HepG2 (cell line): ENCODE results near the gene SLIT3.

Experiments
- JUNB ChIP-seq: sonication (generic); formaldehyde crosslinking; IDR thresholded peaks from 2 replicates; pipeline ENCODE4 v1.8.0; 2022; ENCODE audit warnings: missing genetic modification reagents, mild to moderate bottlenecking, borderline replicate concordance
- MTF2 ChIP-seq: sonication (generic); formaldehyde crosslinking; IDR thresholded peaks from 2 replicates; pipeline ENCODE4 v1.5.0; 2020; ENCODE audit warnings: missing genetic modification reagents, borderline replicate concordance
- NR3C1 ChIP-seq: sonication (generic); formaldehyde crosslinking; IDR thresholded peaks from 2 replicates; pipeline ENCODE4 v1.4.0; 2020; ENCODE audit warnings: missing genetic modification reagents
- POLR2A ChIP-seq, 2 experiments: IDR thresholded peaks; 2 replicates each; pipeline ENCODE4 v1.6.1; 2011; ENCODE audit warnings: low read depth in 2 of 2, low read length in 2 of 2, mild to moderate bottlenecking in 1 of 2, moderate library complexity in 1 of 2; ENCODE audit not compliant: insufficient read depth in 1 of 2
- RFX1 ChIP-seq: fragments of 450-650 bp; IDR thresholded peaks from 2 replicates; pipeline ENCODE4 v1.6.1; 2017
- SMC3 ChIP-seq: IDR thresholded peaks from 2 replicates; pipeline ENCODE4 v1.6.1; 2011; ENCODE audit warnings: low read length, improper control_type of control experiment
- ZFP36L2 ChIP-seq: sonication (generic); formaldehyde crosslinking; IDR thresholded peaks from 2 replicates; pipeline ENCODE4 v1.4.0; 2020; ENCODE audit warnings: missing genetic modification reagents
- ZNF253 ChIP-seq: sonication (generic); formaldehyde crosslinking; IDR thresholded peaks from 2 replicates; pipeline ENCODE4 v1.8.0; 2022; ENCODE audit warnings: mild to moderate bottlenecking, missing genetic modification reagents, borderline replicate concordance
- ZNF776 ChIP-seq: sonication (generic); formaldehyde crosslinking; IDR thresholded peaks from 2 replicates; pipeline ENCODE4 v1.4.0; 2020; ENCODE audit warnings: mild to moderate bottlenecking, missing genetic modification reagents
- TF ChIP-seq, protein P1 (sequence below): sonication (generic); formaldehyde crosslinking; IDR thresholded peaks from 2 replicates; pipeline ENCODE4 v1.5.0; 2020; ENCODE audit warnings: mild to moderate bottlenecking, missing genetic modification reagents, moderate library complexity
- TF ChIP-seq, protein P2 (sequence below): IDR thresholded peaks from 2 replicates; pipeline ENCODE4 v1.6.1; 2016; ENCODE audit warnings: low read depth, control low read depth

DNA sequence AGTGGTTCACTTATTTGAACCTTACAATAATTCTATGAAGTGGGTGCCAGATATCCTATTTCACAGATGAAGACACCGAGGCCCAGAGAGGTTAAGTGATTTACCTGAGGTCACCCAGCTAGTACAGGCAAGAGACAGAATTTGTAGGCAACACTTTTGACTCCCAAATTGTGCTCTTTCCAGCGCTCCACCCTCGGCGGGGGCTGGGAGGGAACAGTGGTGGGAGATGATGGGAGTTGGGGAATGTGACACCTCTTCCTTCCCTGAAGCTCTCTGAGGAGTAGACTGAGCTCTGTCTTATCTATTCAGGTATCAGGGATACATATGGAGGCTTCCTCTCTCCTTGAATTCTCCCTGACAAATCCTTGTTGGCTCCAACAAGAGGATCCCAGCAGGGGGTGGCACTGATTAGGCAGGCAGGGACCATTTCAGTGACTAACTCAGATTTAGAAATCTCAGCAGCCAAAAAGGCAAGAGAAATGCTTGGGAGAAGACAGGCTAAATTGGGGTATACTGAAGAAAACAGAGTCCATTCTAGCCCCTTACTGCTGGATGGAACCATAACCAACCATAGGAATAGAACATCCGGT is 626.0 kb downstream of the SLIT3 start:
- TF ChIP-seq ZNF253 (CRISPR knock-in tag) (no peak), POLR2A (IDR thresholded peaks at IDR 0.05; ENCODE audit: insufficient read depth in 1 of 2, low read depth in 2 of 2, low read length in 2 of 2) (no peak), JUNB (CRISPR knock-in tag) (no peak), NR3C1 (CRISPR knock-in tag) (no peak), MTF2 (CRISPR knock-in tag) (no peak), RFX1 (no peak), ZFP36L2 (CRISPR knock-in tag) (no peak), ZNF776 (CRISPR knock-in tag) (no peak), SMC3 (no peak)
- TF ChIP-seq, protein P1, sequence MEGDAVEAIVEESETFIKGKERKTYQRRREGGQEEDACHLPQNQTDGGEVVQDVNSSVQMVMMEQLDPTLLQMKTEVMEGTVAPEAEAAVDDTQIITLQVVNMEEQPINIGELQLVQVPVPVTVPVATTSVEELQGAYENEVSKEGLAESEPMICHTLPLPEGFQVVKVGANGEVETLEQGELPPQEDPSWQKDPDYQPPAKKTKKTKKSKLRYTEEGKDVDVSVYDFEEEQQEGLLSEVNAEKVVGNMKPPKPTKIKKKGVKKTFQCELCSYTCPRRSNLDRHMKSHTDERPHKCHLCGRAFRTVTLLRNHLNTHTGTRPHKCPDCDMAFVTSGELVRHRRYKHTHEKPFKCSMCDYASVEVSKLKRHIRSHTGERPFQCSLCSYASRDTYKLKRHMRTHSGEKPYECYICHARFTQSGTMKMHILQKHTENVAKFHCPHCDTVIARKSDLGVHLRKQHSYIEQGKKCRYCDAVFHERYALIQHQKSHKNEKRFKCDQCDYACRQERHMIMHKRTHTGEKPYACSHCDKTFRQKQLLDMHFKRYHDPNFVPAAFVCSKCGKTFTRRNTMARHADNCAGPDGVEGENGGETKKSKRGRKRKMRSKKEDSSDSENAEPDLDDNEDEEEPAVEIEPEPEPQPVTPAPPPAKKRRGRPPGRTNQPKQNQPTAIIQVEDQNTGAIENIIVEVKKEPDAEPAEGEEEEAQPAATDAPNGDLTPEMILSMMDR (CRISPR knock-in tag), result no peak
- TF ChIP-seq, protein P2, sequence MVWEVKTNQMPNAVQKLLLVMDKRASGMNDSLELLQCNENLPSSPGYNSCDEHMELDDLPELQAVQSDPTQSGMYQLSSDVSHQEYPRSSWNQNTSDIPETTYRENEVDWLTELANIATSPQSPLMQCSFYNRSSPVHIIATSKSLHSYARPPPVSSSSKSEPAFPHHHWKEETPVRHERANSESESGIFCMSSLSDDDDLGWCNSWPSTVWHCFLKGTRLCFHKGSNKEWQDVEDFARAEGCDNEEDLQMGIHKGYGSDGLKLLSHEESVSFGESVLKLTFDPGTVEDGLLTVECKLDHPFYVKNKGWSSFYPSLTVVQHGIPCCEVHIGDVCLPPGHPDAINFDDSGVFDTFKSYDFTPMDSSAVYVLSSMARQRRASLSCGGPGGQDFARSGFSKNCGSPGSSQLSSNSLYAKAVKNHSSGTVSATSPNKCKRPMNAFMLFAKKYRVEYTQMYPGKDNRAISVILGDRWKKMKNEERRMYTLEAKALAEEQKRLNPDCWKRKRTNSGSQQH (CRISPR knock-in tag), result no peak
